GM23248 (cell line): ENCODE measurements around the gene GMPR.

Experiments
- EZH2 ChIP-seq: fragments of 200-600 bp; sonication (generic); IDR thresholded peaks from 2 replicates; pipeline ENCODE4 v1.6.1; 2018; ENCODE audit warnings: antibody characterized with exemption, mild to moderate bottlenecking; ENCODE audit not compliant: insufficient read depth, poor library complexity, severe bottlenecking
- EZH2phosphoT487 ChIP-seq: fragments of 200-600 bp; sonication (generic); IDR thresholded peaks from 2 replicates; pipeline ENCODE4 v1.6.1; 2018; ENCODE audit warnings: antibody characterized with exemption, moderate library complexity, mild to moderate bottlenecking, low read depth; ENCODE audit not compliant: insufficient read depth

- TF ChIP-seq EZH2phosphoT487 (no peak), EZH2 (no peak)
Measured at GRCh38 chr6:16237242-16237641, 1.1 kb upstream of the GMPR start.
